Panc1 (cell line): ENCODE measurements around the gene KRT13. TPM values are rescaled to one million over a fixed set of nuclear protein-coding genes. Genes with fewer than 3 reads are reported as not detected.

ENCODE experiments used
- ATAC-seq: fragments of 200-7000 bp; cut with Tn5 transposase; 2 replicates; pipeline ENCODE4 v1.9.1; 2020; ENCODE audit warnings: mild to moderate bottlenecking, moderate library complexity
- BruUV-seq: library from RNA; stranded (reverse); fragments of 400-500 nt; replicated peaks from 2 replicates; lab custom pipeline; 2021; lab: Mats Ljungman, UMichigan
- CTCF ChIA-PET: fragments of 300-600 bp; sonication (Branson Sonifier 250); formaldehyde crosslinking; loops from one replicate; lab custom pipeline; 2022; ENCODE audit warnings: antibody characterized with exemption; lab: Charles Lee
- POLR2A ChIA-PET: fragments of 300-600 bp; sonication (Branson Sonifier 250); formaldehyde crosslinking; loops from one replicate; lab custom pipeline; 2022; ENCODE audit warnings: antibody characterized with exemption; lab: Charles Lee
- DNase-seq: peaks from one replicate; pipeline ENCODE4 v3.0.0-alpha.2; 2010; ENCODE audit warnings: low read depth, low spot score
- H3K27ac ChIP-seq: 2 replicates; pipeline ENCODE4 v1.5.1; 2011; ENCODE audit warnings: mild to moderate bottlenecking, low read length, inconsistent platforms
- H3K27me3 ChIP-seq: fragments of 200-500 bp; sonication (Bioruptor generic); 2 replicates; pipeline ENCODE4 v1.6.0; 2014; ENCODE audit warnings: low read length, inconsistent platforms; ENCODE audit not compliant: control insufficient read depth, insufficient read depth
- H3K36me3 ChIP-seq: fragments of 200-500 bp; sonication (Bioruptor generic); 2 replicates; pipeline ENCODE4 v1.5.1; 2014; ENCODE audit warnings: inconsistent platforms, mild to moderate bottlenecking, low read length, moderate library complexity; ENCODE audit not compliant: control insufficient read depth, insufficient read depth
- H3K4me1 ChIP-seq: 2 replicates; pipeline ENCODE4 v1.5.1; 2011; ENCODE audit warnings: inconsistent platforms, mild to moderate bottlenecking, low read length, moderate library complexity; ENCODE audit not compliant: control insufficient read depth, insufficient read depth
- H3K4me3 ChIP-seq, 2 experiments: 2 replicates each; pipeline ENCODE4 v1.5.1; 2011 to 2012; ENCODE audit warnings: low read depth in 2 of 2, low read length in 2 of 2, mild to moderate bottlenecking in 2 of 2, inconsistent platforms in 1 of 2, moderate library complexity in 1 of 2
- H3K9me3 ChIP-seq: fragments of 200-500 bp; sonication (Bioruptor generic); 2 replicates; pipeline ENCODE4 v1.5.1; 2014; ENCODE audit warnings: low read depth, mild to moderate bottlenecking, inconsistent platforms, low read length, moderate library complexity; ENCODE audit not compliant: control insufficient read depth, insufficient read depth
- POLR2AphosphoS5 ChIP-seq: IDR thresholded peaks from 2 replicates; pipeline ENCODE4 v1.6.1; 2012; ENCODE audit warnings: mild to moderate bottlenecking, low read depth, low read length, moderate library complexity
- SIN3A ChIP-seq: IDR thresholded peaks from 2 replicates; pipeline ENCODE4 v1.6.1; 2012; ENCODE audit warnings: low read depth, mild to moderate bottlenecking, low read length, moderate library complexity, borderline replicate concordance; ENCODE audit not compliant: insufficient read depth
- TCF7L2 ChIP-seq: IDR thresholded peaks from 2 replicates; pipeline ENCODE4 v1.6.1; 2011; ENCODE audit warnings: mild to moderate bottlenecking, low read depth, low read length, inconsistent platforms
- in situ Hi-C: cut with HindIII; loops from 2 replicates; pipeline ENCODE4 v1.10.0; 2016; ENCODE audit warnings: low sequenced_read_pairs, low pct_unique_long_range_greater_than_20kb
- intact Hi-C: fragments of 100-400 bp; cut with micrococcal nuclease; formaldehyde crosslinking; loops from one replicate; pipeline ENCODE4 v1.10.0; 2022; ENCODE audit not compliant: unreplicated experiment
- total RNA-seq: library from RNA; stranded (reverse); gene quantifications from one replicate; pipeline ENCODE4 v1.2.1, GENCODE V29; 2021; ENCODE audit not compliant: unreplicated experiment
- TF ChIP-seq, protein P1 (sequence below), 2 experiments: IDR thresholded peaks; 2 replicates each; pipeline ENCODE4 v1.6.1; 2011 to 2012; ENCODE audit warnings: low read depth in 2 of 2, control low read depth in 1 of 2, low read length in 1 of 2, mild to moderate bottlenecking in 1 of 2, moderate library complexity in 1 of 2; ENCODE audit not compliant: insufficient read depth in 1 of 2
- TF ChIP-seq, protein P2 (sequence below): fragments of 450-650 bp; IDR thresholded peaks from 2 replicates; pipeline ENCODE4 v1.5.1; 2017; ENCODE audit warnings: mild to moderate bottlenecking

KRT13 gene
- total RNA-seq, 1 experiment from 2014 or later = 0.36 TPM

DNA sequence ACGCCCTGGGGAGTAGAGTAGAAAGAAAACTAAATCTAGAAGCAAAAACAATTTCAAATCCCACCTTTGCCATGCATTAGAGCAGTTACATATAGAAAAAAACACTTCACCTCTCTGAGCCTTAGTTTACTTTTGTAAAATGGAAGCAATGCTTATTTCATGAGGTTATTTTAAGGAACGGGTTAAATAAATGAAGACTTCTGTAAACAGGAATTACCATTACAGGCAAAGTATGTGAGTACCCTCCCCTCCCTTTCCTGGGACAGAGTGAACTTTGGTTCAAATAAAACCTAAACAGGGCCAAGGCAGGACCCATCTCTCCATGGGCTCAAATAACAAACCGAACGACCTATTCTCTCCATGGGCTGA lies 17.8 kb upstream of the KRT13 start:
- CTCF ChIA-PET = interaction anchor here (6.0 kb wide), 1 partner anchor 25 kb away, joined by 46 read pairs; no protein-coding TSS in a partner anchor
- Histone ChIP-seq H3K27ac (peak overlapping the region; percentile 96), H3K9me3 (no peaks in the 10 kb centered on the region), H3K27me3 (no peaks in the 10 kb centered on the region), H3K36me3 (peaks cover 8% of the 10 kb centered on the region), H3K4me1 (peaks cover 76% of the 10 kb centered on the region), H3K4me3 (peak overlapping the region; percentile 66 to 84)
- ATAC-seq = no peak
- TF ChIP-seq, protein P1, sequence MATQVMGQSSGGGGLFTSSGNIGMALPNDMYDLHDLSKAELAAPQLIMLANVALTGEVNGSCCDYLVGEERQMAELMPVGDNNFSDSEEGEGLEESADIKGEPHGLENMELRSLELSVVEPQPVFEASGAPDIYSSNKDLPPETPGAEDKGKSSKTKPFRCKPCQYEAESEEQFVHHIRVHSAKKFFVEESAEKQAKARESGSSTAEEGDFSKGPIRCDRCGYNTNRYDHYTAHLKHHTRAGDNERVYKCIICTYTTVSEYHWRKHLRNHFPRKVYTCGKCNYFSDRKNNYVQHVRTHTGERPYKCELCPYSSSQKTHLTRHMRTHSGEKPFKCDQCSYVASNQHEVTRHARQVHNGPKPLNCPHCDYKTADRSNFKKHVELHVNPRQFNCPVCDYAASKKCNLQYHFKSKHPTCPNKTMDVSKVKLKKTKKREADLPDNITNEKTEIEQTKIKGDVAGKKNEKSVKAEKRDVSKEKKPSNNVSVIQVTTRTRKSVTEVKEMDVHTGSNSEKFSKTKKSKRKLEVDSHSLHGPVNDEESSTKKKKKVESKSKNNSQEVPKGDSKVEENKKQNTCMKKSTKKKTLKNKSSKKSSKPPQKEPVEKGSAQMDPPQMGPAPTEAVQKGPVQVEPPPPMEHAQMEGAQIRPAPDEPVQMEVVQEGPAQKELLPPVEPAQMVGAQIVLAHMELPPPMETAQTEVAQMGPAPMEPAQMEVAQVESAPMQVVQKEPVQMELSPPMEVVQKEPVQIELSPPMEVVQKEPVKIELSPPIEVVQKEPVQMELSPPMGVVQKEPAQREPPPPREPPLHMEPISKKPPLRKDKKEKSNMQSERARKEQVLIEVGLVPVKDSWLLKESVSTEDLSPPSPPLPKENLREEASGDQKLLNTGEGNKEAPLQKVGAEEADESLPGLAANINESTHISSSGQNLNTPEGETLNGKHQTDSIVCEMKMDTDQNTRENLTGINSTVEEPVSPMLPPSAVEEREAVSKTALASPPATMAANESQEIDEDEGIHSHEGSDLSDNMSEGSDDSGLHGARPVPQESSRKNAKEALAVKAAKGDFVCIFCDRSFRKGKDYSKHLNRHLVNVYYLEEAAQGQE (IDR thresholded peaks at IDR 0.05; ENCODE audit: insufficient read depth in 1 of 2, low read depth in 2 of 2, low read length in 1 of 2) = no peak
- no peak for DNase-seq
- in situ Hi-C loops = no loop called here
- BruUV-seq = no TSS peak
- POLR2A ChIA-PET = interaction anchor here (2.9 kb wide), 1 partner anchor 25 kb away, joined by 12 read pairs; no protein-coding TSS in a partner anchor
- intact Hi-C loops = loop anchor here (10.0 kb wide), 1 partner anchor 618 kb away; no protein-coding TSS in a partner anchor

DNA sequence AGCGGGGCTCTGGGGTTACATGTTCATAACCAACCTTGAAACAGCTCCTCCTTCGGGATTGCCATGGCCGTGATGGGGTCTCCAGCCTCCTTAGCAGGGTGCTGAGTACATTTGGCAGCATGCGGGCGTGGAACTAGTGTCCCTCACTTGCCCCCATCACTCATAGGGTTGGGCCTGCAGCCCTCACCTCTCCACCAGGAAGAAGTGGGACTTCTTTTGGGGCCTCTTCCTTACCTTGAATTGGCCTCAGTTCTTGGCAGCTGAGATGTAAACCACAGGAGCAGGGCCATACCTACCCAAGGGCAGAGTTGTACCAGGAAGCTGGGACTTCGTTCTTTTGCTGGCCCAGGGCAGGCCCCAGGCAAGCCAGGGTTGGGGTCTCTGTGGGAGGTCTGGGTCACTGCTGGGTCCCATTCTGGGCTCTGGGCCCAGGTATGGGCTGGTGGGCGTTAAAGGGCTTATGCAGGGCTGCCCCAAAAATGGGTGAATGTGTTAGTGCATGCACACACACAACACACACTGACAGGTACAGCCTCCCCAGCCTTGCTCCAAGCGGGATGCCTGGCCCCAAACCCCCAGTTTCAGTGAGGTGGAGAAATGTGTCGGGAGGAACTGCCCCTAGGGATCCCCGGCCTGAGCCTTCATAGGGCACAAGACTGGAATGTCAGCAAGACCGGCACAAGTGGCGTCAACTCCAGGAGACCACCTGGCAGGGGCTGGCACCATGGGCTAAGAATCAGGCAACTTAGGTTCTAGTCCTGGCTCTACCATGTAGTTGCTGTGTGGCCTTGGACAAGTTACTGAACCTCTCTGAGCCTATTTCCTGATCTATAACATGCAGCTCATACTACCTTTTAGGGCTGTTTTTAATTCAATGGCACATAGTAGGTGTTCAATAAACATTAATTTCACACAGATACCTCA lies 17.2 kb upstream of the KRT13 start:
- intact Hi-C loops = loop anchor here (10.0 kb wide), 1 partner anchor 618 kb away; no protein-coding TSS in a partner anchor
- CTCF ChIA-PET = interaction anchor here (0.5 to 6.0 kb wide), 4 partner anchors 26 to 143 kb away, joined by 3 to 46 read pairs (median 6); no protein-coding TSS in a partner anchor
- POLR2A ChIA-PET = interaction anchor here (0.7 kb wide), 1 partner anchor 26 kb away, joined by 3 read pairs; no protein-coding TSS in a partner anchor
- Histone ChIP-seq H3K4me3 (peak overlapping the region; percentile 2 to 84; a peak in 2 of 4 replicates), H3K9me3 (no peaks in the 10 kb centered on the region), H3K27me3 (no peaks in the 10 kb centered on the region), H3K27ac (peak overlapping the region; percentile 96), H3K4me1 (peaks cover 81% of the 10 kb centered on the region), H3K36me3 (peaks cover 8% of the 10 kb centered on the region)
- TF ChIP-seq TCF7L2 (peak; percentile 45; the same call in 1 of the 2 replicates), POLR2AphosphoS5 (peak; percentile 90), SIN3A (peak; percentile 93; the same call in 1 of the 2 replicates)
- TF ChIP-seq, protein P1 (IDR thresholded peaks at IDR 0.05; ENCODE audit: insufficient read depth in 1 of 2, low read depth in 2 of 2, low read length in 1 of 2) = peak in 1 of 2 experiments; percentile 38; a peak in 1 of 4 replicates
- TF ChIP-seq, protein P2, sequence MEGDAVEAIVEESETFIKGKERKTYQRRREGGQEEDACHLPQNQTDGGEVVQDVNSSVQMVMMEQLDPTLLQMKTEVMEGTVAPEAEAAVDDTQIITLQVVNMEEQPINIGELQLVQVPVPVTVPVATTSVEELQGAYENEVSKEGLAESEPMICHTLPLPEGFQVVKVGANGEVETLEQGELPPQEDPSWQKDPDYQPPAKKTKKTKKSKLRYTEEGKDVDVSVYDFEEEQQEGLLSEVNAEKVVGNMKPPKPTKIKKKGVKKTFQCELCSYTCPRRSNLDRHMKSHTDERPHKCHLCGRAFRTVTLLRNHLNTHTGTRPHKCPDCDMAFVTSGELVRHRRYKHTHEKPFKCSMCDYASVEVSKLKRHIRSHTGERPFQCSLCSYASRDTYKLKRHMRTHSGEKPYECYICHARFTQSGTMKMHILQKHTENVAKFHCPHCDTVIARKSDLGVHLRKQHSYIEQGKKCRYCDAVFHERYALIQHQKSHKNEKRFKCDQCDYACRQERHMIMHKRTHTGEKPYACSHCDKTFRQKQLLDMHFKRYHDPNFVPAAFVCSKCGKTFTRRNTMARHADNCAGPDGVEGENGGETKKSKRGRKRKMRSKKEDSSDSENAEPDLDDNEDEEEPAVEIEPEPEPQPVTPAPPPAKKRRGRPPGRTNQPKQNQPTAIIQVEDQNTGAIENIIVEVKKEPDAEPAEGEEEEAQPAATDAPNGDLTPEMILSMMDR = no peak
- in situ Hi-C loops = no loop called here
- DNase-seq (no peak), ATAC-seq (peak; percentile 23)
- BruUV-seq = no TSS peak
